OCI-LY7 (cell line): ENCODE measurements around the gene WDFY2. TPM values are rescaled to one million over a fixed set of nuclear protein-coding genes. Genes with fewer than 3 reads are reported as not detected.

Experiments
- BruUV-seq: library from RNA; stranded (reverse); fragments of 400-500 nt; replicated peaks from 2 replicates; lab custom pipeline; 2021; lab: Mats Ljungman, UMichigan
- CTCF ChIA-PET: fragments of 300-600 bp; sonication (Branson Sonifier 250); formaldehyde crosslinking; loops from one replicate; lab custom pipeline; 2022; ENCODE audit warnings: antibody characterized with exemption; ENCODE audit not compliant: unreplicated experiment; lab: Charles Lee
- POLR2A ChIA-PET: fragments of 300-600 bp; sonication (Branson Sonifier 250); formaldehyde crosslinking; loops from one replicate; lab custom pipeline; 2022; ENCODE audit warnings: antibody characterized with exemption; lab: Charles Lee
- DNase-seq: peaks from one replicate; pipeline ENCODE4 v3.0.0-alpha.2; 2015; ENCODE audit warnings: low spot score
- H2AFZ ChIP-seq: fragments of 200-600 bp; sonication (generic), shearing (Covaris generic); 2 replicates; pipeline ENCODE4 v1.6.1; 2014; ENCODE audit warnings: mild to moderate bottlenecking, antibody characterized with exemption, low read length, moderate library complexity
- H3K27ac ChIP-seq: fragments of 200-600 bp; sonication (generic); 2 replicates; pipeline ENCODE4 v1.5.1; 2014; ENCODE audit warnings: mixed run types, low read depth, mild to moderate bottlenecking, moderate library complexity, low read length, inconsistent platforms; ENCODE audit not compliant: poor library complexity, severe bottlenecking
- H3K36me3 ChIP-seq: fragments of 200-600 bp; sonication (generic); 2 replicates; pipeline ENCODE4 v1.6.1; 2014; ENCODE audit warnings: mild to moderate bottlenecking, antibody characterized with exemption, low read length, moderate library complexity, mixed read lengths; ENCODE audit not compliant: insufficient read depth
- H3K4me1 ChIP-seq: fragments of 200-600 bp; sonication (generic); 2 replicates; pipeline ENCODE4 v1.5.1; 2014; ENCODE audit warnings: mild to moderate bottlenecking, low read length; ENCODE audit not compliant: insufficient read depth, poor library complexity, severe bottlenecking
- H3K4me2 ChIP-seq: fragments of 200-600 bp; sonication (generic); 2 replicates; pipeline ENCODE4 v1.6.1; 2014; ENCODE audit warnings: mild to moderate bottlenecking, low read length
- H3K4me3 ChIP-seq: fragments of 200-600 bp; sonication (generic); 2 replicates; pipeline ENCODE4 v1.5.1; 2014; ENCODE audit warnings: mild to moderate bottlenecking, low read depth, low read length; ENCODE audit not compliant: poor library complexity, severe bottlenecking
- H3K79me2 ChIP-seq: fragments of 200-600 bp; sonication (generic); 2 replicates; pipeline ENCODE4 v1.6.1; 2016; ENCODE audit warnings: low read depth, mild to moderate bottlenecking, low read length, moderate library complexity, mixed read lengths; ENCODE audit not compliant: insufficient read depth
- H3K9me2 ChIP-seq: fragments of 200-600 bp; sonication (generic); 2 replicates; pipeline ENCODE4 v1.6.1; 2016; ENCODE audit warnings: mild to moderate bottlenecking, low read length, mixed read lengths; ENCODE audit not compliant: insufficient read depth
- H3K9me3 ChIP-seq: fragments of 200-600 bp; sonication (generic); 2 replicates; pipeline ENCODE4 v1.6.1; 2014; ENCODE audit warnings: mild to moderate bottlenecking, mixed run types, low read length, mixed read lengths
- H4K20me1 ChIP-seq: fragments of 200-600 bp; sonication (generic); 2 replicates; pipeline ENCODE4 v1.6.1; 2014; ENCODE audit warnings: mild to moderate bottlenecking, antibody characterized with exemption, low read length, moderate library complexity, mixed read lengths; ENCODE audit not compliant: insufficient read depth
- EZH2phosphoT487 ChIP-seq: fragments of 200-600 bp; sonication (generic); IDR thresholded peaks from 2 replicates; pipeline ENCODE4 v1.6.1; 2018; ENCODE audit warnings: low read depth, borderline replicate concordance, mild to moderate bottlenecking, mixed run types, antibody characterized with exemption, low read length, moderate library complexity, mixed read lengths
- intact Hi-C: fragments of 100-400 bp; cut with micrococcal nuclease; formaldehyde crosslinking; loops from one replicate; pipeline ENCODE4 v1.10.0; 2022; ENCODE audit not compliant: unreplicated experiment
- total RNA-seq, 2 experiments: library from RNA; depleted of rRNA in 1 of 2; stranded (reverse); fragments of >200 nt in 1 of 2; shearing (Covaris generic) in 1 of 2; gene quantifications; 2 replicates each; pipeline ENCODE4 v1.2.3, GENCODE V29; 2014 to 2022
- TF ChIP-seq, protein P1 (sequence below): fragments of 200-600 bp; sonication (generic); conservative IDR thresholded peaks from 2 replicates; pipeline ENCODE4 v1.5.1; 2014; ENCODE audit warnings: mild to moderate bottlenecking, antibody characterized with exemption, low read length, moderate library complexity, mixed read lengths

The WDFY2 gene
- total RNA-seq, 2 experiments from 2014 or later: 6.4 to 18.1 TPM

DNA sequence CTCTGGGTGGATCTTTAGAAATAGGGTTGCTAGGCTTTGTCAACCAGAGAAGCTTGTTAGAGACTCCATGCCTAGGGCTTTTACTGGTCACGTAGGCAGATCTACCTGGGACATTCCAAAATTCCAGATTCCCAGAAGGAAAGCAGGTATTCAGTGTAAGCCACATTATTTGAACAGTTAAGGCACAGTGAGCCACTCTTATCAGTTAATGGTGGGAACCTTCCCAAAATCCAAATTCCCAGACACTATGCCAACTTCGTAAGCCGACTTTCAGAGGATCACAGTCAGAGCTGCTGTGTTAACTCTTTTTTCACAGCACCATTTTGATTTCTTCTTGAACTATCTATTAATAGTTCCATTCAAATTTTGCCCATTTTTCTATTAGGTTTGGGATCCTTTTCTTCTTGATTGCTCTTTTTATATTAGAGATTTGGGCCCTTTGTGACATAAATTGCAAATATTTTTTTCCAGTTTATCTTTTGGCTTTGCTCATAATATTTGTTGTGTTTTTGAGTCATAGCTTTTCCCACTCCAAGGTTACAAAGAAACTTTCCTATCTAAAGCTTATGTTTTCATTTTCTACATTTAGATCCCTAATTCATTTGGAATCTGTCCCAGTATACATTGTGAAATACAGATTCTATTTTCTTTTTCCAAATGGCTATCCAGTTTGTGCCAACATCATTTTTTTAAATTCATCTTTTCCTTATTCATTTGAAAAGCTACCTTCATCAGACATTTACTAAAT is 142.4 kb downstream of the WDFY2 start:
- no peak for DNase-seq
- no peaks in the 10 kb centered on the region for H3K9me3 ChIP-seq
- no peaks in the 10 kb centered on the region for H3K36me3 ChIP-seq
- no peak overlapping the region for H3K4me2 ChIP-seq
- H2AFZ ChIP-seq: no peak overlapping the region
- POLR2A ChIA-PET: interaction anchor here (0.7 to 1.2 kb wide), 2 partner anchors 15 to 198 kb away, joined by 3 to 4 read pairs; no protein-coding TSS in a partner anchor
- no peak for TF ChIP-seq EZH2phosphoT487
- TF ChIP-seq, protein P1, sequence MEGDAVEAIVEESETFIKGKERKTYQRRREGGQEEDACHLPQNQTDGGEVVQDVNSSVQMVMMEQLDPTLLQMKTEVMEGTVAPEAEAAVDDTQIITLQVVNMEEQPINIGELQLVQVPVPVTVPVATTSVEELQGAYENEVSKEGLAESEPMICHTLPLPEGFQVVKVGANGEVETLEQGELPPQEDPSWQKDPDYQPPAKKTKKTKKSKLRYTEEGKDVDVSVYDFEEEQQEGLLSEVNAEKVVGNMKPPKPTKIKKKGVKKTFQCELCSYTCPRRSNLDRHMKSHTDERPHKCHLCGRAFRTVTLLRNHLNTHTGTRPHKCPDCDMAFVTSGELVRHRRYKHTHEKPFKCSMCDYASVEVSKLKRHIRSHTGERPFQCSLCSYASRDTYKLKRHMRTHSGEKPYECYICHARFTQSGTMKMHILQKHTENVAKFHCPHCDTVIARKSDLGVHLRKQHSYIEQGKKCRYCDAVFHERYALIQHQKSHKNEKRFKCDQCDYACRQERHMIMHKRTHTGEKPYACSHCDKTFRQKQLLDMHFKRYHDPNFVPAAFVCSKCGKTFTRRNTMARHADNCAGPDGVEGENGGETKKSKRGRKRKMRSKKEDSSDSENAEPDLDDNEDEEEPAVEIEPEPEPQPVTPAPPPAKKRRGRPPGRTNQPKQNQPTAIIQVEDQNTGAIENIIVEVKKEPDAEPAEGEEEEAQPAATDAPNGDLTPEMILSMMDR: no peak
- no peak overlapping the region for H3K4me3 ChIP-seq
- BruUV-seq: no TSS peak
- no peaks in the 10 kb centered on the region for H3K9me2 ChIP-seq
- intact Hi-C loops: no loop called here
- no peaks in the 10 kb centered on the region for H3K4me1 ChIP-seq
- no peaks in the 10 kb centered on the region for H3K79me2 ChIP-seq
- CTCF ChIA-PET: no interaction called here
- no peak overlapping the region for H3K27ac ChIP-seq
- H4K20me1 ChIP-seq: no peaks in the 10 kb centered on the region

DNA sequence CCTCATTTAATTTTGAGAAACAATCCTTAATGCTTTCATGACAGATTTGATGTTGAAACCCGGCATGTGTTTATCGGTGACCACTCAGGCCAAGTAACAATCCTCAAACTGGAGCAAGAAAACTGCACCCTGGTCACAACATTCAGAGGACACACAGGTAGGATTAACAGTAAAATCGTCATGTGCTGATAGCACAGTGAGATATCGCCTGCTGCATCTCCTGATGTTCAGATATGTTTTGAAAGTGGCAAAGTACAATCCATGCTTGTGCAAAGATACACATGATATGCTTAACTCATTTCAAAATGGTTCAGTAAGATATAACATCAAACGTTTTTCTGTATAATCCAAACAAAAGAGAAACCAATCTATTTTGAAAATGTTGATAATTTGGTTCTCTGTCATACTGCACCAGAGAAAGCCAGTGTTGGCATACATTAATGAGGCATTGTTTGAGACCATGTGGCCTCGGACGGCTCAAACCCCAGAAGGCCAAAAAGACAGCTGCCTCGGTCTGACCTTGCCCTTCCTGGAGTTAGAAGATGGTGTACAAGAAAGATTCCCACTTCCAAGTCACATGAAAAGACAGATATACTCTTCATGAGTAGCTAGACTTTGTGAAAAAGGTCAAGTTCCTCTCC is 143.5 kb downstream of the WDFY2 start:
- no peak for TF ChIP-seq EZH2phosphoT487
- TF ChIP-seq, protein P1: no peak
- no peaks in the 10 kb centered on the region for H3K79me2 ChIP-seq
- ChIA-PET CTCF (no interaction called here), POLR2A (interaction anchor here (1.0 kb wide), 1 partner anchor 14 kb away, joined by 3 read pairs; no protein-coding TSS in a partner anchor)
- H3K9me3 ChIP-seq: no peaks in the 10 kb centered on the region
- no peaks in the 10 kb centered on the region for H4K20me1 ChIP-seq
- H3K27ac ChIP-seq: no peak overlapping the region
- H3K4me3 ChIP-seq: no peak overlapping the region
- intact Hi-C loops: no loop called here
- no peaks in the 10 kb centered on the region for H3K9me2 ChIP-seq
- no peak for DNase-seq
- no TSS peak for BruUV-seq
- H3K36me3 ChIP-seq: no peaks in the 10 kb centered on the region
- no peaks in the 10 kb centered on the region for H3K4me1 ChIP-seq
- no peak overlapping the region for H3K4me2 ChIP-seq
- H2AFZ ChIP-seq: no peak overlapping the region
